CD8-positive, alpha-beta memory T cell (primary cell): ENCODE data around the gene PKIG. TPM values are rescaled to one million over a fixed set of nuclear protein-coding genes. Genes with fewer than 3 reads are reported as not detected.
A peak's percentile ranks its signal among the peaks of the same experiment; 100 is the strongest.

ENCODE experiments used
- CTCF ChIA-PET: fragments of 350-600 bp; sonication (Branson Sonifier 250); formaldehyde crosslinking; loops from one replicate; lab custom pipeline; 2021; ENCODE audit warnings: antibody characterized with exemption; lab: Charles Lee
- POLR2A ChIA-PET: fragments of 350-600 bp; sonication (Branson Sonifier 250); formaldehyde crosslinking; loops from one replicate; lab custom pipeline; 2021; ENCODE audit warnings: antibody characterized with exemption; lab: Charles Lee
- DNase-seq, 5 donors: peaks; one replicate each; pipeline versions ENCODE4 v3.0.0 to v3.0.0-alpha.2; 2020 to 2022; ENCODE audit warnings: mixed read lengths in 1 of 5
- H3K27ac ChIP-seq: one replicate; pipeline ENCODE4 v1.7.0; 2013; ENCODE audit warnings: low read depth, mild to moderate bottlenecking, low read length, moderate library complexity
- H3K27me3 ChIP-seq: 2 replicates; pipeline ENCODE4 v1.7.0; 2013; ENCODE audit warnings: low read length, mild to moderate bottlenecking; ENCODE audit not compliant: insufficient read depth, poor library complexity, severe bottlenecking
- H3K36me3 ChIP-seq: 2 replicates; pipeline ENCODE4 v1.7.0; 2013; ENCODE audit warnings: mild to moderate bottlenecking, low read length, moderate library complexity; ENCODE audit not compliant: insufficient read depth
- H3K4me1 ChIP-seq: 2 replicates; pipeline ENCODE4 v1.7.0; 2013; ENCODE audit warnings: mild to moderate bottlenecking, low read length, moderate library complexity; ENCODE audit not compliant: insufficient read depth
- H3K4me3 ChIP-seq: 2 replicates; pipeline ENCODE4 v1.7.0; 2013; ENCODE audit warnings: mild to moderate bottlenecking, low read length
- H3K9me3 ChIP-seq: 2 replicates; pipeline ENCODE4 v1.7.0; 2013; ENCODE audit warnings: mild to moderate bottlenecking, low read length
- H3K27ac Mint-ChIP-seq, 8 donors: one replicate each; pipeline ENCODE4 v1.8.0; 2020 to 2021; ENCODE audit warnings: mixed read lengths in 8 of 8, mild to moderate bottlenecking in 6 of 8, inconsistent platforms in 3 of 8, moderate library complexity in 3 of 8
- H3K27me3 Mint-ChIP-seq, 2 donors: one replicate each; pipeline ENCODE4 v1.8.0; 2020 to 2021; ENCODE audit warnings: mixed read lengths in 2 of 2, mild to moderate bottlenecking in 1 of 2, moderate library complexity in 1 of 2
- H3K36me3 Mint-ChIP-seq, 3 donors: one replicate each; pipeline ENCODE4 v1.8.0; 2020 to 2021; ENCODE audit warnings: mixed read lengths in 3 of 3, inconsistent platforms in 1 of 3, mild to moderate bottlenecking in 1 of 3
- H3K4me1 Mint-ChIP-seq, 3 donors: one replicate each; pipeline ENCODE4 v1.8.0; 2020 to 2021; ENCODE audit warnings: mixed read lengths in 3 of 3, inconsistent platforms in 1 of 3, mild to moderate bottlenecking in 1 of 3
- H3K4me3 Mint-ChIP-seq, 7 donors: one replicate each; pipeline ENCODE4 v1.8.0; 2020 to 2021; ENCODE audit warnings: mixed read lengths in 7 of 7, mild to moderate bottlenecking in 6 of 7, moderate library complexity in 4 of 7, inconsistent platforms in 2 of 7
- H3K9me3 Mint-ChIP-seq, 5 donors: one replicate each; pipeline ENCODE4 v1.8.0; 2020 to 2022; ENCODE audit warnings: mixed read lengths in 5 of 5, mild to moderate bottlenecking in 3 of 5, moderate library complexity in 2 of 5, inconsistent platforms in 1 of 5
- polyA plus RNA-seq: library from polyadenylated mRNA; unstranded; fragments of 300-500 nt; fragmentation: Illumina TruSeq; gene quantifications from one replicate; pipeline ENCODE4 v1.2.3, GENCODE V29; 2021
- total RNA-seq, 2 experiments: library from RNA; stranded (reverse); gene quantifications; one replicate each; pipeline ENCODE4 v1.2.3, GENCODE V29; 2021

The PKIG gene
- total and polyA plus RNA-seq, 3 experiments from 2014 or later = 0.97 to 4.9 (median 4.4) TPM

- Mint-ChIP-seq H3K36me3 (no peaks in the 10 kb centered on the region), H3K4me3 (no peak overlapping the region), H3K27ac (peak overlapping the region in 1 of 8 donors; percentile 24), H3K4me1 (peaks cover 7 to 14% (median 9%) of the 10 kb centered on the region in 3 donors), H3K27me3 (no peaks in the 10 kb centered on the region), H3K9me3 (no peaks in the 10 kb centered on the region)
- Histone ChIP-seq H3K27ac (no peak overlapping the region), H3K9me3 (no peaks in the 10 kb centered on the region), H3K4me3 (no peak overlapping the region), H3K4me1 (peaks cover 9% of the 10 kb centered on the region), H3K27me3 (no peaks in the 10 kb centered on the region), H3K36me3 (no peaks in the 10 kb centered on the region)
- ChIA-PET CTCF (interaction anchor here (1.1 to 1.6 kb wide), 2 partner anchors 10 to 216 kb away, joined by 3 to 4 read pairs; no protein-coding TSS in a partner anchor), POLR2A (no interaction called here)
- DNase-seq = no peak
These were observed 17.9 kb downstream of the PKIG start for GRCh38 chr20:44600301-44600700.

DNA sequence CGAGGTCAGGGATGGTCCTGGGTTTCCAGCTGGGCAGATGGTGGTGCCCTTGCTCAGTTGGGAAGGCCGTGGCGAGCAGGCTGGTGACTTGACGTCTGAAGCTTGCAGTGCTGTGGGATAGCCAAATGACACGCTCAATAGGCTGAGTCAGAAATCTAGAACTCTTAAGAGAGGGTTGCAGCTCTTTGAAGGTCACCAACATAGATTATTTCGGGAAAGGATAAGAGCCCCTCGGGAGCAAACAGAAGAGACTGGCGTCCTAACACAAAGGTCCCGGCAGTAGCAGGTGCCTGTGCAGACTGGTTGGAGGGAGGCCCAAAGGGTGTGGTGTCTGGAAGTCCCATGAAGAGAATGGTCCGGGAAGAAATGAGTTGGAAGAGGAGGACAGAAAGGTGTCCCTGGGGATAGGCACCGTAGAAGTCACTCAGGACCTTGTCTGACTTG lies 18.4 kb downstream of the PKIG start:
- H3K27ac Mint-ChIP-seq = no peak overlapping the region
- H3K27ac ChIP-seq = no peak overlapping the region
- POLR2A ChIA-PET = no interaction called here
- H3K36me3 ChIP-seq = no peaks in the 10 kb centered on the region
- no peak overlapping the region for H3K4me3 Mint-ChIP-seq
- H3K27me3 ChIP-seq = no peaks in the 10 kb centered on the region
- no peak for DNase-seq
- peaks cover 7 to 14% (median 9%) of the 10 kb centered on the region in 3 donors for H3K4me1 Mint-ChIP-seq
- no peaks in the 10 kb centered on the region for H3K36me3 Mint-ChIP-seq
- H3K9me3 Mint-ChIP-seq = no peaks in the 10 kb centered on the region
- H3K4me3 ChIP-seq = no peak overlapping the region
- peaks cover 9% of the 10 kb centered on the region for H3K4me1 ChIP-seq
- H3K9me3 ChIP-seq = no peaks in the 10 kb centered on the region
- H3K27me3 Mint-ChIP-seq = no peaks in the 10 kb centered on the region
- CTCF ChIA-PET = interaction anchor here (1.1 to 1.6 kb wide), 2 partner anchors 10 to 216 kb away, joined by 3 to 4 read pairs; no protein-coding TSS in a partner anchor

- H3K4me3 ChIP-seq = no peak overlapping the region
- no peaks in the 10 kb centered on the region for H3K9me3 ChIP-seq
- ChIA-PET POLR2A (no interaction called here), CTCF (interaction anchor here (1.6 kb wide), 1 partner anchor 217 kb away, joined by 4 read pairs; no protein-coding TSS in a partner anchor)
- Mint-ChIP-seq H3K36me3 (no peaks in the 10 kb centered on the region), H3K4me1 (peaks cover 7 to 14% (median 9%) of the 10 kb centered on the region in 3 donors), H3K27me3 (no peaks in the 10 kb centered on the region), H3K27ac (no peak overlapping the region), H3K4me3 (no peak overlapping the region), H3K9me3 (no peaks in the 10 kb centered on the region)
- H3K27ac ChIP-seq = no peak overlapping the region
- DNase-seq = no peak
- no peaks in the 10 kb centered on the region for H3K36me3 ChIP-seq
- H3K27me3 ChIP-seq = no peaks in the 10 kb centered on the region
- peaks cover 9% of the 10 kb centered on the region for H3K4me1 ChIP-seq
These were observed 18.9 kb downstream of the PKIG start for GRCh38 chr20:44601236-44601671.

DNA sequence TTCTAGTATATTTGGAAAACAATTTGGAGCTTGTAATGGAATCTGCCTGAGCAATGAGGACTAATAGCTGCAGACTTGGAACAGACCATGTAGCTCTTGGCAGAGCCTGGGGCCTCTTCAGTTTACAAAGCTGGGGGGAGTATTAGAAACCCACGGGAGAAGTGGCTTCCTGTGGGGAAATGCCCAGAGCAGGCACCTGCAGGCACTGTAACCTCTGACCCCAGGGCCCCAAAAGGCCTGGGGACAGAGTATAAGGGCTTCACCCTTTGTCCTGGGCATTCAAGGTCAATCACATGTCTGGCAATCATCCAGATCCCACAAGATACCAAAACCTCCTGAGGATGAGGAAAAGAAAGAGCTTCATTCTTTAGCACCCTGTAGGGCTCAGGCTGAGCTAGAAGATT lies 19.4 kb downstream of the PKIG start:
- Histone ChIP-seq H3K4me1 (peaks cover 9% of the 10 kb centered on the region), H3K9me3 (no peaks in the 10 kb centered on the region), H3K27me3 (no peaks in the 10 kb centered on the region), H3K36me3 (no peaks in the 10 kb centered on the region), H3K27ac (no peak overlapping the region), H3K4me3 (no peak overlapping the region)
- DNase-seq = no peak
- Mint-ChIP-seq H3K9me3 (no peaks in the 10 kb centered on the region), H3K4me1 (peaks cover 7 to 14% (median 9%) of the 10 kb centered on the region in 3 donors), H3K36me3 (no peaks in the 10 kb centered on the region), H3K4me3 (no peak overlapping the region), H3K27ac (no peak overlapping the region), H3K27me3 (no peaks in the 10 kb centered on the region)
- ChIA-PET CTCF (interaction anchor here (1.6 kb wide), 1 partner anchor 217 kb away, joined by 4 read pairs; no protein-coding TSS in a partner anchor), POLR2A (no interaction called here)

- Histone ChIP-seq H3K27ac (no peak overlapping the region), H3K4me3 (no peak overlapping the region), H3K36me3 (no peaks in the 10 kb centered on the region), H3K27me3 (no peaks in the 10 kb centered on the region), H3K4me1 (peaks cover 8% of the 10 kb centered on the region), H3K9me3 (no peaks in the 10 kb centered on the region)
- no peak overlapping the region for H3K27ac Mint-ChIP-seq
- CTCF ChIA-PET = interaction anchor here (1.1 to 1.7 kb wide), 4 partner anchors 42 to 82 kb away, joined by 3 to 6 read pairs (median 5); partner anchors contain the start of gene ADA
- H3K4me3 Mint-ChIP-seq = no peak overlapping the region
- H3K27me3 Mint-ChIP-seq = no peaks in the 10 kb centered on the region
- H3K4me1 Mint-ChIP-seq = peaks cover 5 to 8% (median 6%) of the 10 kb centered on the region in 3 donors
- no peak for DNase-seq
- H3K36me3 Mint-ChIP-seq = no peaks in the 10 kb centered on the region
- H3K9me3 Mint-ChIP-seq = no peaks in the 10 kb centered on the region
- POLR2A ChIA-PET = no interaction called here
These were observed 20.9 kb downstream of the PKIG start for GRCh38 chr20:44603327-44603726.

GRCh38 chr20:44606725-44607441 lies 24.5 kb downstream of the PKIG start:
- Histone ChIP-seq H3K4me3 (no peak overlapping the region), H3K27ac (no peak overlapping the region), H3K27me3 (no peaks in the 10 kb centered on the region), H3K9me3 (no peaks in the 10 kb centered on the region), H3K36me3 (no peaks in the 10 kb centered on the region), H3K4me1 (peaks cover 21% of the 10 kb centered on the region)
- DNase-seq = no peak
- POLR2A ChIA-PET = no interaction called here
- CTCF ChIA-PET = no interaction called here
- Mint-ChIP-seq H3K4me1 (peaks cover 23 to 27% (median 23%) of the 10 kb centered on the region in 3 donors), H3K27me3 (peaks cover 0 to 2% of the 10 kb centered on the region in 2 donors), H3K36me3 (no peaks in the 10 kb centered on the region), H3K4me3 (no peak overlapping the region), H3K9me3 (peaks cover 0 to 2% (median 0%) of the 10 kb centered on the region in 5 donors), H3K27ac (peak overlapping the region in 1 of 8 donors; percentile 6)

GRCh38 chr20:44609006-44609515 lies 26.7 kb downstream of the PKIG start:
- Mint-ChIP-seq H3K4me3 (peak overlapping the region in 1 of 7 donors; percentile 36), H3K4me1 (peaks cover 26 to 32% (median 30%) of the 10 kb centered on the region in 3 donors), H3K27ac (peak overlapping the region in 5 of 8 donors; percentile 5 to 76 (median 33)), H3K36me3 (peaks cover 0 to 5% (median 0%) of the 10 kb centered on the region in 3 donors), H3K27me3 (peaks cover 0 to 4% of the 10 kb centered on the region in 2 donors), H3K9me3 (peaks cover 0 to 2% (median 0%) of the 10 kb centered on the region in 5 donors)
- ChIA-PET CTCF (interaction anchor here (0.7 to 3.9 kb wide), 9 partner anchors 9 to 393 kb away, joined by 3 to 55 read pairs (median 15); no protein-coding TSS in a partner anchor), POLR2A (interaction anchor here (0.7 to 1.2 kb wide), 3 partner anchors 8 to 489 kb away, joined by 3 to 5 read pairs (median 3); no protein-coding TSS in a partner anchor)
- H3K27me3 ChIP-seq = no peaks in the 10 kb centered on the region
- no peak overlapping the region for H3K4me3 ChIP-seq
- H3K27ac ChIP-seq = peak overlapping the region; percentile 2
- no peaks in the 10 kb centered on the region for H3K9me3 ChIP-seq
- DNase-seq = no peak
- peaks cover 25% of the 10 kb centered on the region for H3K4me1 ChIP-seq
- no peaks in the 10 kb centered on the region for H3K36me3 ChIP-seq
